MM.1S (cell line): ENCODE data around the gene ATP2A3.

Experiments used
- DNase-seq: peaks from one replicate; pipeline ENCODE4 v3.0.0-alpha.2; 2015
- H2AFZ ChIP-seq: fragments of 300-600 bp; sonication (generic); 2 replicates; pipeline ENCODE4 v1.6.0; 2016; ENCODE audit warnings: antibody characterized with exemption, low read length
- H3F3A ChIP-seq: fragments of 300-600 bp; sonication (generic); 2 replicates; pipeline ENCODE4 v1.6.1; 2016; ENCODE audit warnings: mild to moderate bottlenecking, antibody characterized with exemption, low read length, moderate library complexity, mixed read lengths; ENCODE audit not compliant: insufficient read depth
- H3K27ac ChIP-seq: fragments of 300-600 bp; sonication (generic); 2 replicates; pipeline ENCODE4 v1.5.1; 2016; ENCODE audit warnings: mild to moderate bottlenecking, low read length
- H3K27me3 ChIP-seq: fragments of 300-600 bp; sonication (generic); replicated peaks from 2 replicates; pipeline ENCODE4 v1.6.0; 2016; ENCODE audit warnings: low read length; ENCODE audit not compliant: insufficient read depth
- H3K36me3 ChIP-seq: fragments of 300-600 bp; sonication (generic); replicated peaks from 2 replicates; pipeline ENCODE4 v1.6.1; 2016; ENCODE audit warnings: mild to moderate bottlenecking, low read length, mixed read lengths; ENCODE audit not compliant: insufficient read depth
- H3K4me1 ChIP-seq: fragments of 300-600 bp; sonication (generic); 2 replicates; pipeline ENCODE4 v1.6.1; 2016; ENCODE audit warnings: low read length, mixed read lengths
- H3K4me2 ChIP-seq: fragments of 300-600 bp; sonication (generic); 2 replicates; pipeline ENCODE4 v1.6.0; 2016; ENCODE audit warnings: low read depth, low read length
- H3K4me3 ChIP-seq: fragments of 300-600 bp; sonication (generic); 2 replicates; pipeline ENCODE4 v1.5.1; 2016; ENCODE audit warnings: low read length, mixed read lengths
- H3K79me2 ChIP-seq: fragments of 300-600 bp; sonication (generic); 2 replicates; pipeline ENCODE4 v1.6.1; 2016; ENCODE audit warnings: mixed run types, low read length, mixed read lengths
- H3K9ac ChIP-seq: fragments of 300-600 bp; sonication (generic); 2 replicates; pipeline ENCODE4 v1.6.1; 2016; ENCODE audit warnings: low read length, mixed read lengths
- H3K9me2 ChIP-seq: fragments of 300-600 bp; sonication (generic); replicated peaks from 2 replicates; pipeline ENCODE4 v1.6.1; 2016; ENCODE audit warnings: mild to moderate bottlenecking, low read length, mixed read lengths; ENCODE audit not compliant: insufficient read depth
- H3K9me3 ChIP-seq: fragments of 300-600 bp; sonication (generic); replicated peaks from 2 replicates; pipeline ENCODE4 v1.6.1; 2016; ENCODE audit warnings: mild to moderate bottlenecking, low read length, mixed read lengths; ENCODE audit not compliant: insufficient read depth
- H4K20me1 ChIP-seq: fragments of 300-600 bp; sonication (generic); 2 replicates; pipeline ENCODE4 v1.6.1; 2016; ENCODE audit warnings: mild to moderate bottlenecking, low read length, moderate library complexity, mixed read lengths; ENCODE audit not compliant: insufficient read depth
- EZH2 ChIP-seq: fragments of 300-600 bp; sonication (generic); optimal IDR thresholded peaks from 2 replicates; pipeline ENCODE3; 2017; ENCODE audit warnings: low read depth, mild to moderate bottlenecking, antibody characterized with exemption, low read length, mixed read lengths
- EZH2phosphoT487 ChIP-seq: fragments of 300-600 bp; sonication (generic); IDR thresholded peaks from 2 replicates; pipeline ENCODE4 v1.6.1; 2018; ENCODE audit warnings: antibody characterized with exemption, low read length
- TF ChIP-seq, protein P1 (sequence below): fragments of 300-600 bp; sonication (generic); IDR thresholded peaks from 2 replicates; pipeline ENCODE4 v1.5.1; 2016; ENCODE audit warnings: antibody characterized with exemption, low read length, mixed read lengths

ATP2A3 gene

DNA sequence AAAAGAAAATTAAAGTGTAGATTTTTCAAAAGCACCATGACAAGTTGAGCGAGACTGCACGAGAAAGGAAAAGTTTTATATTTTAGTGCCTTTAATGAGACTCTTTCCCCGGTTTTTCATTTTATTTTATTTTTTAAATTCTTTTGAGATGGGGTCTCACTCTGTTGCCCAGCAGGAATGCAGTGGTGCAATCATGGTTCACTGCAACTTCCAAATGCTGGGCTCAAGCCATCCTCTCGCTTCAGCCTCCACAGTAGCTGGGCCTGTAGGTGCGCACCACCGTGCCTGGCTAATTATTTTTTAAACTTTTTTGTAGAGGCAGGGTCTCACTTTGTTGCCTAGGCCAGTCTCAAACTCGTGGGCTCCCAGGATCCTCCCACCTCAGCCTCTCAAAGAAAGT lies 5.7 kb upstream of the ATP2A3 start:
- TF ChIP-seq EZH2phosphoT487 (no peak), EZH2 (no peak)
- TF ChIP-seq, protein P1, sequence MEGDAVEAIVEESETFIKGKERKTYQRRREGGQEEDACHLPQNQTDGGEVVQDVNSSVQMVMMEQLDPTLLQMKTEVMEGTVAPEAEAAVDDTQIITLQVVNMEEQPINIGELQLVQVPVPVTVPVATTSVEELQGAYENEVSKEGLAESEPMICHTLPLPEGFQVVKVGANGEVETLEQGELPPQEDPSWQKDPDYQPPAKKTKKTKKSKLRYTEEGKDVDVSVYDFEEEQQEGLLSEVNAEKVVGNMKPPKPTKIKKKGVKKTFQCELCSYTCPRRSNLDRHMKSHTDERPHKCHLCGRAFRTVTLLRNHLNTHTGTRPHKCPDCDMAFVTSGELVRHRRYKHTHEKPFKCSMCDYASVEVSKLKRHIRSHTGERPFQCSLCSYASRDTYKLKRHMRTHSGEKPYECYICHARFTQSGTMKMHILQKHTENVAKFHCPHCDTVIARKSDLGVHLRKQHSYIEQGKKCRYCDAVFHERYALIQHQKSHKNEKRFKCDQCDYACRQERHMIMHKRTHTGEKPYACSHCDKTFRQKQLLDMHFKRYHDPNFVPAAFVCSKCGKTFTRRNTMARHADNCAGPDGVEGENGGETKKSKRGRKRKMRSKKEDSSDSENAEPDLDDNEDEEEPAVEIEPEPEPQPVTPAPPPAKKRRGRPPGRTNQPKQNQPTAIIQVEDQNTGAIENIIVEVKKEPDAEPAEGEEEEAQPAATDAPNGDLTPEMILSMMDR: no peak
- Histone ChIP-seq H4K20me1 (no peaks in the 10 kb centered on the region), H3F3A (peaks cover 5% of the 10 kb centered on the region), H3K36me3 (no peaks in the 10 kb centered on the region), H2AFZ (no peak overlapping the region), H3K4me2 (no peak overlapping the region), H3K9ac (no peak overlapping the region), H3K4me3 (no peak overlapping the region), H3K4me1 (peaks cover 8% of the 10 kb centered on the region), H3K27ac (no peak overlapping the region), H3K79me2 (no peaks in the 10 kb centered on the region), H3K27me3 (0 out of 2 replicates have a peak, but pooled peaks cover 5% of the 10 kb centered on the region), H3K9me2 (no peaks in the 10 kb centered on the region), H3K9me3 (no peaks in the 10 kb centered on the region)
- DNase-seq: no peak

DNA sequence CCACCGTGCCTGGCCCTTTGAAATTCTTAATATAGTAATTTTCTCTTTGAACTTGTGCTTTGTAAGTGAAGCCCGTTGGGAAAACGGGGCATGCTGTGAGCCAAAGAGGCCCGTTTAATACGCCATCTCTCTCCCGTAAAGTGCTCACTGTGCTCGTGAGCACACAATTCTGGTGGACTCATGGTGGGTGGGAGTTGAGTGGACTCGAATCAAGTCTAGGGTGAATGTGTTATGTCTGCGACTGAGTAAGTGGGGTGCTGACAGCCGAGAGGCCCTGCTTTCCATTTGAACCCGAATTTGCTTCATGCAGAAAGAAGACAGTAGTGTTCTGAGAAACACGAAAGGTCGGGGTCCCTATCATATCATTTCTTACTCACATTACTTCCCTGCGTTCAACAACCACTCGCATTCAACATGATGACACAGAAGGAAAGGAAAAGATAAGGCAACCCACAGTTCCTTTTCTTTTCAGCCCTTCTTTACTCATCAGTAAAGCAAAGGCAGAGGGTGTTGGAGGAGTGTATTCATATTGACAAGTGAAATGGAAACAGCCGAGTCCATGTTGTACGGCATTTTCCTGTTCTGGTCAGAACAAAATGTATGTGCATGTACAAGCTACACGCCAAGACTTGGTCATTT lies 4.8 kb upstream of the ATP2A3 start:
- H3K4me3 ChIP-seq: no peak overlapping the region
- H3K36me3 ChIP-seq: no peaks in the 10 kb centered on the region
- no peaks in the 10 kb centered on the region for H3K79me2 ChIP-seq
- peaks cover 8% of the 10 kb centered on the region for H3K4me1 ChIP-seq
- no peaks in the 10 kb centered on the region for H3K9me3 ChIP-seq
- no peak for DNase-seq
- no peak overlapping the region for H2AFZ ChIP-seq
- no peak overlapping the region for H3K27ac ChIP-seq
- H3K9ac ChIP-seq: no peak overlapping the region
- no peaks in the 10 kb centered on the region for H3K9me2 ChIP-seq
- TF ChIP-seq EZH2phosphoT487: no peak
- TF ChIP-seq, protein P1: no peak
- TF ChIP-seq EZH2: no peak
- H3K27me3 ChIP-seq: 0 out of 2 replicates have a peak, but pooled peaks cover 5% of the 10 kb centered on the region
- no peak overlapping the region for H3K4me2 ChIP-seq
- H4K20me1 ChIP-seq: no peaks in the 10 kb centered on the region
- H3F3A ChIP-seq: peaks cover 9% of the 10 kb centered on the region

DNA sequence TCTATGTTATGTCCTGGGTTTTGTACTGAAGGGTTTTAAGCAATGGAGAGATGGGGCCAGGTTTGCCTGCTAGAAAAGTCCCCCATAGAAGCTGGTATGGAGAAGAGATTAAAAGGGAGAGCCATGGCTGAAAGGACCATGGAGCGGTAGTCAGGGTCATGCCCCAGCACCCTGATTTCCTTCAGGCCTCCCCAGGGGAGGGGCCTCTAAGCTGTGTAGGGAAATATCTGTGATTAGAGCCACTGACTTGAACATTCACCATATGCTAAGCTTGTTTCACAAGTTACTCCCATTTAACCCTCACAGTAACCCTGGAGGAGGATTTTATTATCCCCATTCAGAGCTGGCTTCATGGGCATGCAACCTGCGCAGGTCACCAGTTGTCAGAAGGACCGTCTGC lies 3.8 kb upstream of the ATP2A3 start:
- Histone ChIP-seq H3K27ac (no peak overlapping the region), H3K27me3 (0 out of 2 replicates have a peak, but pooled peaks cover 5% of the 10 kb centered on the region), H3K79me2 (peaks cover 9% of the 10 kb centered on the region), H3K4me2 (no peak overlapping the region), H4K20me1 (no peaks in the 10 kb centered on the region), H3K36me3 (no peaks in the 10 kb centered on the region), H3K9me2 (no peaks in the 10 kb centered on the region), H3K4me3 (no peak overlapping the region), H3K4me1 (peaks cover 8% of the 10 kb centered on the region), H3K9me3 (no peaks in the 10 kb centered on the region), H2AFZ (no peak overlapping the region), H3F3A (peaks cover 17% of the 10 kb centered on the region), H3K9ac (no peak overlapping the region)
- DNase-seq: no peak
- TF ChIP-seq EZH2 (no peak), EZH2phosphoT487 (no peak)
- TF ChIP-seq, protein P1: no peak
